GM23338 (cell line): ENCODE measurements around the gene C14orf180. TPM values are rescaled to one million over a fixed set of nuclear protein-coding genes. Genes with fewer than 3 reads are reported as not detected.

Source experiments
- ATAC-seq: fragments of 200-7000 bp; cut with Tn5 transposase; 3 replicates; pipeline ENCODE4 v1.9.1; 2020
- DNase-seq: peaks from one replicate; pipeline ENCODE4 v3.0.0-alpha.2; 2015; ENCODE audit warnings: low spot score
- H2AFZ ChIP-seq: fragments of 200-600 bp; sonication (generic); 2 replicates; pipeline ENCODE4 v1.8.0; 2016; ENCODE audit warnings: antibody characterized with exemption, mild to moderate bottlenecking, moderate library complexity
- H3F3A ChIP-seq: fragments of 200-600 bp; sonication (generic); replicated peaks from 2 replicates; pipeline ENCODE4 v1.8.0; 2017; ENCODE audit warnings: antibody characterized with exemption, mixed run types, low read depth
- H3K27ac ChIP-seq: fragments of 200-600 bp; sonication (generic); 2 replicates; pipeline ENCODE4 v1.6.1; 2016; ENCODE audit warnings: low read depth
- H3K27me3 ChIP-seq: fragments of 200-600 bp; sonication (generic); 2 replicates; pipeline ENCODE4 v1.8.0; 2016; ENCODE audit warnings: mild to moderate bottlenecking, mixed run types, moderate library complexity; ENCODE audit not compliant: insufficient read depth
- H3K36me3 ChIP-seq: fragments of 200-600 bp; sonication (generic); 2 replicates; pipeline ENCODE4 v1.8.0; 2016; ENCODE audit warnings: mild to moderate bottlenecking; ENCODE audit not compliant: insufficient read depth
- H3K4me1 ChIP-seq: fragments of 200-600 bp; sonication (generic); 2 replicates; pipeline ENCODE4 v1.8.0; 2016; ENCODE audit warnings: mild to moderate bottlenecking, moderate library complexity; ENCODE audit not compliant: insufficient read depth
- H3K4me2 ChIP-seq: fragments of 200-600 bp; sonication (generic); 2 replicates; pipeline ENCODE4 v1.7.1; 2017; ENCODE audit warnings: mixed run types
- H3K4me3 ChIP-seq: fragments of 200-600 bp; sonication (generic); 2 replicates; pipeline ENCODE4 v1.6.1; 2016; ENCODE audit warnings: mixed run types
- H3K79me2 ChIP-seq: fragments of 200-600 bp; sonication (generic); replicated peaks from 2 replicates; pipeline ENCODE4 v1.8.0; 2017; ENCODE audit warnings: mild to moderate bottlenecking; ENCODE audit not compliant: insufficient read depth
- H3K9me2 ChIP-seq: fragments of 200-600 bp; sonication (generic); 2 replicates; pipeline ENCODE4 v1.8.0; 2017; ENCODE audit not compliant: insufficient read depth
- H4K20me1 ChIP-seq: fragments of 200-600 bp; sonication (generic); replicated peaks from 2 replicates; pipeline ENCODE4 v1.8.0; 2017; ENCODE audit warnings: mild to moderate bottlenecking; ENCODE audit not compliant: insufficient read depth
- H3K27ac Mint-ChIP-seq: 2 replicates; pipeline ENCODE4 v1.8.0; 2020; ENCODE audit warnings: inconsistent platforms, mild to moderate bottlenecking, moderate library complexity, mixed read lengths
- H3K27me3 Mint-ChIP-seq: 3 replicates; pipeline ENCODE4 v1.8.0; 2022; ENCODE audit warnings: low read depth, mild to moderate bottlenecking, moderate library complexity, mixed read lengths, inconsistent platforms; ENCODE audit not compliant: insufficient read depth, poor library complexity
- H3K36me3 Mint-ChIP-seq: 3 replicates; pipeline ENCODE4 v1.8.0; 2021; ENCODE audit warnings: low read depth, mild to moderate bottlenecking, inconsistent platforms, moderate library complexity, mixed read lengths
- H3K4me1 Mint-ChIP-seq: 3 replicates; pipeline ENCODE4 v1.8.0; 2020; ENCODE audit warnings: mild to moderate bottlenecking, inconsistent platforms, mixed read lengths
- H3K4me3 Mint-ChIP-seq: 3 replicates; pipeline ENCODE4 v1.8.0; 2021; ENCODE audit warnings: moderate library complexity, mild to moderate bottlenecking, inconsistent platforms, mixed read lengths
- H3K9me3 Mint-ChIP-seq: 3 replicates; pipeline ENCODE4 v1.8.0; 2020; ENCODE audit warnings: moderate library complexity, mild to moderate bottlenecking, inconsistent platforms, mixed read lengths
- CREB1 ChIP-seq: fragments of 250-450 bp; sonication (Bioruptor Pico); IDR thresholded peaks from 2 replicates; pipeline ENCODE4 v1.5.0; 2020; ENCODE audit warnings: low read depth, mild to moderate bottlenecking, moderate library complexity
- CTCF ChIP-seq, 2 experiments: fragments of 200-600 bp in 1 of 2; sonication (generic) in 1 of 2; conservative IDR thresholded peaks; 2 replicates each; pipeline versions ENCODE4 v1.5.1 to v1.6.1; 2016 to 2017; ENCODE audit warnings: antibody characterized with exemption in 2 of 2, low read depth in 2 of 2, mild to moderate bottlenecking in 2 of 2, moderate library complexity in 1 of 2
- ETS1 ChIP-seq: IDR thresholded peaks from 2 replicates; pipeline ENCODE4 v1.6.1; 2016; ENCODE audit warnings: antibody characterized with exemption
- EZH2 ChIP-seq: fragments of 200-600 bp; sonication (generic); IDR thresholded peaks from one replicate; pipeline ENCODE4 v1.8.0; 2017; ENCODE audit warnings: antibody characterized with exemption, mild to moderate bottlenecking, low read depth; ENCODE audit not compliant: unreplicated experiment
- EZH2phosphoT487 ChIP-seq: fragments of 200-600 bp; sonication (generic); IDR thresholded peaks from one replicate; pipeline ENCODE4 v1.8.1; 2018; ENCODE audit warnings: antibody characterized with exemption; ENCODE audit not compliant: unreplicated experiment
- JUNB ChIP-seq: IDR thresholded peaks from one replicate; pipeline ENCODE4 v1.6.1; 2016; ENCODE audit warnings: antibody characterized with exemption; ENCODE audit not compliant: unreplicated experiment
- NANOG ChIP-seq: IDR thresholded peaks from 2 replicates; pipeline ENCODE4 v1.6.1; 2016; ENCODE audit warnings: antibody characterized with exemption, borderline replicate concordance
- POLR2AphosphoS5 ChIP-seq: IDR thresholded peaks from 2 replicates; pipeline ENCODE4 v1.6.1; 2016; ENCODE audit warnings: antibody characterized with exemption, low read depth
- REST ChIP-seq: IDR thresholded peaks from one replicate; pipeline ENCODE4 v1.6.1; 2018; ENCODE audit warnings: antibody characterized with exemption; ENCODE audit not compliant: unreplicated experiment
- STAT1 ChIP-seq: IDR thresholded peaks from one replicate; pipeline ENCODE4 v1.6.1; 2016; ENCODE audit warnings: antibody characterized with exemption; ENCODE audit not compliant: unreplicated experiment
- ZNF114 ChIP-seq: fragments of 250-450 bp; sonication (Bioruptor Pico); IDR thresholded peaks from 2 replicates; pipeline ENCODE4 v1.5.0; 2020; ENCODE audit warnings: mild to moderate bottlenecking, moderate library complexity
- ZNF331 ChIP-seq: fragments of 250-450 bp; sonication (Bioruptor Pico); IDR thresholded peaks from 2 replicates; pipeline ENCODE4 v1.5.0; 2020; ENCODE audit warnings: low read depth, mild to moderate bottlenecking, moderate library complexity
- ZNF462 ChIP-seq: fragments of 250-450 bp; sonication (Bioruptor Pico); IDR thresholded peaks from 2 replicates; pipeline ENCODE4 v1.5.0; 2020; ENCODE audit warnings: mild to moderate bottlenecking, moderate library complexity
- polyA plus RNA-seq: library from polyadenylated mRNA; unstranded; fragments of >200 nt; fragmentation: Nextera tagmentation; extraction: Ambion mirVana; gene quantifications from 2 replicates; pipeline ENCODE4 v1.2.1, GENCODE V29; 2016
- total RNA-seq: library from RNA; depleted of rRNA; stranded (reverse); fragments of >200 nt; shearing (Covaris generic); gene quantifications from 2 replicates; pipeline ENCODE4 v1.2.3, GENCODE V29; 2014

C14orf180 gene
- total and polyA plus RNA-seq, 2 experiments from 2014 or later = not detected

GRCh38 chr14:104572024-104572626 lies 7.4 kb upstream of the C14orf180 start:
- no peak overlapping the region for H2AFZ ChIP-seq
- no peak for ATAC-seq
- no peaks in the 10 kb centered on the region for H4K20me1 ChIP-seq
- no peaks in the 10 kb centered on the region for H3K4me1 ChIP-seq
- no peaks in the 10 kb centered on the region for H3K36me3 ChIP-seq
- Mint-ChIP-seq H3K9me3 (no peaks in the 10 kb centered on the region), H3K36me3 (no peaks in the 10 kb centered on the region), H3K27ac (no peak overlapping the region), H3K4me3 (no peak overlapping the region), H3K4me1 (peaks cover 3% of the 10 kb centered on the region; the same call in 1 of the 3 replicates), H3K27me3 (peaks cover 5% of the 10 kb centered on the region)
- no peak for DNase-seq
- no peaks in the 10 kb centered on the region for H3K79me2 ChIP-seq
- H3K4me2 ChIP-seq = no peak overlapping the region
- H3F3A ChIP-seq = no peaks in the 10 kb centered on the region
- H3K4me3 ChIP-seq = no peak overlapping the region
- no peaks in the 10 kb centered on the region for H3K27me3 ChIP-seq
- no peak overlapping the region for H3K27ac ChIP-seq
- H3K9me2 ChIP-seq = no peaks in the 10 kb centered on the region
- TF ChIP-seq ETS1 = no peak
- TF ChIP-seq REST = no peak
- no peak for TF ChIP-seq EZH2
- TF ChIP-seq STAT1 = no peak
- no peak for TF ChIP-seq CTCF (conservative IDR thresholded peaks at IDR 0.05; ENCODE audit: low read depth in 2 of 2)
- no peak for TF ChIP-seq JUNB
- TF ChIP-seq POLR2AphosphoS5 = no peak
- TF ChIP-seq CREB1 = no peak
- TF ChIP-seq NANOG = no peak
- TF ChIP-seq ZNF462 (CRISPR knock-in tag) = no peak
- no peak for TF ChIP-seq ZNF331 (CRISPR knock-in tag)
- TF ChIP-seq ZNF114 = no peak
- TF ChIP-seq EZH2phosphoT487 = no peak
